Right renal pelvis (tissue), 4 donors: Measurements from ENCODE around the gene XIRP2. TPM values are rescaled to one million over a fixed set of nuclear protein-coding genes. Genes with fewer than 3 reads are reported as not detected.

Experiments
- DNase-seq, 4 donors: peaks; one replicate each; pipeline ENCODE4 v3.0.0-alpha.2; 2013; ENCODE audit warnings: low read depth in 4 of 4, low spot score in 3 of 4, missing footprints in 1 of 4
- polyA plus RNA-seq, 4 donors: library from polyadenylated mRNA; unstranded; fragments of 120-200 nt; gene quantifications; one replicate each; pipeline ENCODE4 v1.2.1, GENCODE V29; 2013; ENCODE audit not compliant: insufficient read length in 4 of 4

The XIRP2 gene
- polyA plus RNA-seq, 4 donors = 0.09 to 0.17 (median 0.10) TPM

DNA sequence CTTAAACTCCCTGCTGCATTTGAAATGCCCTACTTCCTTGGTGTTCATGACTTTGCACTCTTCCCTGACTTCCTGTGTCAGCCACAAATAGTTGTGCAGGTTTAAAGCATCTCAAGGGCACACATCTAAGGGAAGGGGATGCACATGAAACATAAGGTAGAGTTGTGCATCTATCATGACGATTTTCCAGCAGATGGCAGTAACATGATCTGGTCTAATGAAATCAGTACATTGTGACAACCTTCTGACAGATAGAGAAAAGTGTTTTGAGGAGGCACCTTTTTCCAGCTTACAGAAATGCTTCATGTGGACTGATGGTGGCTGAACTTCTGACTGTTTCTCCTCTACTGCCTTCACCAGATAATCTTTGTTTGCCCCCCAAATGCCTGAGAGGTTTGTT is 238.9 kb downstream of the XIRP2 start:
- DNase-seq = no peak

DNA sequence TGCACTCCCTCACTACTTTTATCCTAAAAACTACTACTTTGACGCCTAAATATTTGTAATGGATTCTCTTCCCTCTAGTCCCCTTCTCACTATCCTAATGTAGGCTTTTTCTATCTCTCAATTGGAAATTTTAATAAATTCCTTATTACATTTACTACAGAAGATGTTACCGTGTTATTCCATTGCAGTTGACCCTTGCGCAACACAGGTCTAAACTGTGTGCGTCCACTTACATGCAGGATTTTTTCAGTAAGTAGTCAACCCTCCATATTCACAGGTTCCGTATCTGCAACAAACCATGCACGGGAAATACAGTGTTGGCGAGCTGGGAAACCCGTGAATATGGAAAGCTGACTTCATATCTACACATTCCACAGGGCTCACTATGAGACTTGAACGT is 239.8 kb downstream of the XIRP2 start:
- no peak for DNase-seq

GRCh38 chr2:167132066-167132465 is 243.8 kb downstream of the XIRP2 start:
- DNase-seq = no peak

- DNase-seq = no peak
These were observed 244.8 kb downstream of the XIRP2 start for GRCh38 chr2:167132906-167133555.

GRCh38 chr2:167133614-167134013 is 245.3 kb downstream of the XIRP2 start:
- no peak for DNase-seq

GRCh38 chr2:167134381-167135072 is 246.2 kb downstream of the XIRP2 start:
- DNase-seq = no peak

DNA sequence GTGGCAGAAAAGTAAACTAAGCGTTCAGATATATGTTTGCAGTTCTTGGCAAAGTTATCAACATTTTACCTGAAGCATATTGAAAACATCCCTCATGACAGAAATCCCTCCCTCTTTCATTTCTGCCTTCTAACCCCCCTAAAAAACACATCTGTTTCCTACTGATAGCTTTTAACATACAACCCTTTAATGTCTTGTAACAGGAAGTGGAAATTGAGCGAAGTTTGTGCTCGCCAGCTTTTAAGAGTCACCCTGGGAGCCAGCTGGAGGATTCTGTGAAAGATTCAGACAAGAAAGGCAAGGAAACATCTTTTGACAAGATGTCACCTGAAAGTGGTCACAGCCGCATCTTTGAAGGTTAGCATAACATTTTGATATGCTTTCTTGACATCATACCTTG is 247.4 kb downstream of the XIRP2 start:
- no peak for DNase-seq

DNA sequence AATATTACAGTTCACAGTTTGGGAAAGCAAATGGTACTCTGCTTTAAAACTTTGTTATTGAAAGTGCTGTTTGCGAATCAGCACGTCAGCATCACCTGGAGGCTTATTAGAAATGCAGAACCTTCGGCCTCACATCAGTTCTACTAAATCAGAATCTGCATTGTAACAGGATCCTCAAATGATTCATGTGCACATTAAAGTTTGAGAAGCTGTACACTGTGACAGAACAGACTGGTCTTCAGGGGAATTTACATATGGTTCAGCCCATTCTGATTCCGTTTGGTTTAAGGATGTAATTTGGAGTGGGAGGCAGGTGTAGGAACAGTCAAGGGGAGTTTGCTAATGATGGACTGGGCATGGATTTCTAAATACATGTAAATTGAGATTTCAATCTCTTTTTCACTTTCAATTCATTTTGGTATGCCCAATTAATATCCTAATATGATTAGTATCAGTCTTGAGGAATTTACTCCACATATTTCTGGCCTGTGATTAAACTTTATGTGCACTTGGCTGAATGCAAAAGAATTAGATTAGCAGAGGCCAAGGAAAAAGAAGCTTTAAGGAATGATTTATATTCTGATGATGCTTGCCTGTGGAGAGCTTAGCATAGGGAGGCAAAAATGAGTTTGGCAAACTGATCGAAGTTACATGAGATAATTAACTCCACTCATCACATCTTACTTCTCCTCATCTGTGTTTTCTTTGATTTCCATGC is 248.8 kb downstream of the XIRP2 start:
- no peak for DNase-seq

- no peak for DNase-seq
These were observed 252.1 kb downstream of the XIRP2 start for GRCh38 chr2:167140330-167140729.

- peak; percentile 26 to 74 (median 59) for DNase-seq
These were observed 252.5 kb downstream of the XIRP2 start for GRCh38 chr2:167140767-167141166.

GRCh38 chr2:167142554-167142953 is 254.3 kb downstream of the XIRP2 start:
- DNase-seq = no peak

GRCh38 chr2:167144179-167144898 is 256.1 kb downstream of the XIRP2 start:
- no peak for DNase-seq

DNA sequence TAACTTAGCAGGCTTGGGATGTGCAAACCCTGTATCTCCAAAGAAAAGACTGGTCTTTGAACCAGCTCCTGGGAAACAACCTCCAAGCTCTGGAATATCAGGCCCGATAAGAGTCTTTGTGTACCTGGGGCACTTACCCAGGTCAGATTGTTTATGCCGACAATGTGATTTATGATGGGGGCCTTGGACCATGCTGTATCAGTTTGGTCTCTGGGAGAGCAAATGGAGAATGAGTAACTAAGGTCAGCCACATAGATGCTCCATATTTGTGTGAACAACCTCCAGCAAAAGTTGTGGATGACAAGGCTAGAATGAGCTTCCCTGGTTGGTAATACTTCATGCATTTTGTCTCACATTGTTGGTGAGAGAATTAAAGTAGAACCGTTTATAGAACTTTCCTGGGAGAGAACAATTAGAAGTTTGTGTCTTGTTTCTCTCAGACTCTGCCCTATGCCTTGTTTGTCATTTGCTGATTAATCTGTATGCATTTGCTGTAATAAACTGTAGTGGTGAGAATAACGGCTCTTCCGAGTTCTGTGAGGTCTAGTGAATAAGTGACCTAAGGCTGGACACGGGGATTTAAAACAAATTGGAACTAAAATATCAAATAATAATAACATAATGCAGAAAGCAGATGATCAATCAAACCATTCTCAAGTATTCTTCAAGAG is 259.1 kb downstream of the XIRP2 start:
- DNase-seq = no peak

- no peak for DNase-seq
These were observed 263.6 kb downstream of the XIRP2 start for GRCh38 chr2:167151894-167152293.

- DNase-seq = no peak
These were observed 269.2 kb downstream of the XIRP2 start for GRCh38 chr2:167157523-167157922.

DNA sequence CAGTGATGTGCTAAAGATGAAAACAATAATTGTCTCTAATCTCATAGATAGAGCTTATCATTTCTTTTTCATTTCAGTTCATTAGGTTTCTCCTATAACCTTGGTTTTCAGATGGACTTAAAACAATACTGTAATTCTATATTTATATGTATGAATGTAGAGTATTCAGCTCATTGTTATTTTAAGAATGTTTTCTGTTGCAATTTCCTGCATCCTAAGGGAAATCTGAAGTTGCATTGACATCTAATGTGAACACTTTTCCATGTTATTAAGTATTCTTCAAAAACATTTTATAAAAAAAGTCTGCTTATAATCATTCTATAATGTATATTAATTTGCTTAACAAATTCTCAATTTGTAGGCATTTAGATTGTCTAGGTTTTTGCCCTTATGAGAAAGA is 288.9 kb downstream of the XIRP2 start:
- no peak for DNase-seq

DNA sequence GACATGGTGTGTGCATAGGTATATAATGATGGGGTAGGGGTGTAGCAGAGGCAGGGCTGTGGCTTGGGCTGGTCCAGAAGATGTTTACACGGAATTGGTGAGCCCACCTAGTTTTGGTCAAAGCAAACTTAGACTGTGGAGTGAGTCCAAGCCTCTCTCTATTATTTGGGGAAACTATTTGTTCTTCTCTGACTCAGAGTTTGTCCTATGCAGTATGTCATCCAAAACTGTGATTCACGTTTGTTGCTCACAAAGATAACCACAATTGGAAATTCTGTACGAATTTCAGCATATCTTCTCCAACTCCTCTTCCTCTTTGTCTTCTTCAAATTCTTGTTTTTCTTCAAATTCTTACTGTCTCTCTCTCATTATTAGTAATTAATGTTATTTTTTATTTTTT is 292.9 kb downstream of the XIRP2 start:
- no peak for DNase-seq

DNA sequence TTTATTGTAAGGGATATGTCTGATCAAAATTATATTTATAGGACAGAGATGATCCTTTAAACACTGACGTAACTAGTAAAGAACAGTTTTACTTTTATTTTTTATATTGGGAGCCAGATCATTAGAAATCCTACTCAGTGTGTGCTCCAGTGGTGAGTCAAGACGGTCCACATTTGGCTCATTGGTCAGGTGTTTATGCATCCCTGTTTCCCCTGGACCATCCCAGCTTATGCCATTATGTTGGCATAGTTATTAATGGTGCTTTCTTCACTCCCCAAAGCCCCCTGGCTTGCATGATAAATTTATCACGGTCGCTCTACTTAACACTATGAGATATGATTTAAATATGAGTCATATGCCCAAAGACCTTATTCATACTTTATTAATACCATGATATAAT is 293.4 kb downstream of the XIRP2 start:
- no peak for DNase-seq

DNA sequence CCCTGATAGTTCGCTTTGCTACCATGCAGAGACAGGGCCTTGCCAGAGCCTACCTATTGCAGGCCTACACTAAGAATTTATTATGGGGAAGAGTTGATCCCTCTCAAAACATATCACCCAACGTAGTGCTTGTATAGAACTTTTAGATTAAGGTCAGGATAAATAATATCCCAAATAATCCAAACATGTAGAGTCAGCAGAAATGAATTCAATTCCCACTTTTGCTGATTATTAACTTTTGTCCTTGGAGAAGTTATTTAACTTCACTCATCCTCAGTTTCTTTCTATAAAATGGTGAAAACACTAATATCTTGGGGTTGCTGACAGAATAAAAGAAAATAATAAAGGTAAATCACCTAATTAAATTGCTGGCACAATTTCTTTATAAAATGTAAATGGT is 294.1 kb downstream of the XIRP2 start:
- DNase-seq = no peak

DNA sequence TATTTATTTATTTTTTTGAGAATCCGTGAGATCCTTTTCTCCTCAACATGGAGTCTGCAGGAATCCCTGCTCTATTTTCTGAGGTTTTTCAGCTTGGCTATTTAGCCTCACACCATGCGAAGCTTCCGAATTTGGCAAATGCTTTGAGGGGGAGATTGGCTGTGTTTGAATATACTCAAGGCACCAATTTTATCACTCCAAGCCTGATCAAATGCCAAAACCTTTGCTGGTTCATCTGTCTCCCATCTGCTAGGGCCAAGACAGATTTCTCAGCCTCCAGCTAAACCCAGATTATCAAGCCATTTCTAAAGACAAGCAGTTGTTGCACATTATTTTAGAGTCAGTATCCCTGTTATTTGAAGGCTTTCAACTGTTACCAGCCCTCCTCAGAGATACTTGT is 295.7 kb downstream of the XIRP2 start:
- DNase-seq = no peak

DNA sequence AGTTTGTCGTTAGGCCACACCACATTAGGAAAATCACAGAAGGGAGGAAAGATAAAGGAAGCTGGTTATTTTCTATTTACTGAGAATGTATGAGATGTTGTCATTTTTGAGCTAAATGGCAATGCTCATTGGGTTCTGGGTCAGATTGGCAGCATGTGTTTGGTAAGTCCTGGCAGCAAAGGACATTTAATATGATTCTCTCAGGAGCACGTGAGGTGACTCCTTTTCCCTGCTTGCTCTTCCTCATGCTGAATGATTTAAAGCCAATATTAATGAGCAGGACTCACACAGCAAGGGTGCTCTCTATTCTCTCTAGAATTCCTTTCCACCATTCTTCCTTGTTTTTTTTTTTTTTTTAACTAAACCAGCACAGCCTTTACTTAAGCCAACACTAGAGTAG is 298.2 kb downstream of the XIRP2 start:
- no peak for DNase-seq
